ENCODE measurements around the gene SRSF4. TPM values are rescaled to one million over a fixed set of nuclear protein-coding genes. Genes with fewer than 3 reads are reported as not detected.

The SRSF4 gene
- total and polyA plus RNA-seq, 8 donors: 66.0 to 138 (median 120) TPM

- Histone ChIP-seq H3K27ac (no peak overlapping the region), H3K4me1 (peaks cover 0 to 7% of the 10 kb centered on the region in 2 donors), H3K36me3 (peaks cover 0 to 47% of the 10 kb centered on the region in 2 donors), H3K27me3 (no peaks in the 10 kb centered on the region), H3K4me3 (no peak overlapping the region), H3K9me3 (no peaks in the 10 kb centered on the region)
- no peak for DNase-seq
- intact Hi-C loops (cut with DNase I): no loop called here
- no peak for ATAC-seq
- TF ChIP-seq CTCF (IDR thresholded peaks at IDR 0.05): no peak
Observed at GRCh38 chr1:29196863-29197589, 15.3 kb upstream of the SRSF4 start.

- Histone ChIP-seq H3K4me3 (no peak overlapping the region), H3K4me1 (no peaks in the 10 kb centered on the region), H3K27me3 (no peaks in the 10 kb centered on the region), H3K27ac (no peak overlapping the region), H3K9me3 (no peaks in the 10 kb centered on the region), H3K36me3 (peaks cover 0 to 47% of the 10 kb centered on the region in 2 donors)
- no peak for DNase-seq
- TF ChIP-seq CTCF (IDR thresholded peaks at IDR 0.05): no peak
- intact Hi-C loops (cut with DNase I): no loop called here
- ATAC-seq: no peak
Observed at GRCh38 chr1:29195881-29196291, 14.2 kb upstream of the SRSF4 start.

GRCh38 chr1:29193879-29194455 lies 12.3 kb upstream of the SRSF4 start:
- H3K9me3 ChIP-seq: no peaks in the 10 kb centered on the region
- no peak overlapping the region for H3K27ac ChIP-seq
- no peak overlapping the region for H3K4me3 ChIP-seq
- H3K27me3 ChIP-seq: no peaks in the 10 kb centered on the region
- peaks cover 0 to 30% of the 10 kb centered on the region in 2 donors for H3K36me3 ChIP-seq
- DNase-seq: peak in 1 of 4 donors; percentile 13
- H3K4me1 ChIP-seq: no peaks in the 10 kb centered on the region
- no peak for ATAC-seq
- no peak for TF ChIP-seq CTCF (IDR thresholded peaks at IDR 0.05)
- intact Hi-C loops (cut with DNase I): no loop called here

GRCh38 chr1:29190718-29191117 lies 9.0 kb upstream of the SRSF4 start:
- no peak for DNase-seq
- Histone ChIP-seq H3K27me3 (no peaks in the 10 kb centered on the region), H3K4me3 (no peak overlapping the region), H3K27ac (no peak overlapping the region), H3K9me3 (no peaks in the 10 kb centered on the region), H3K36me3 (peaks cover 0 to 20% of the 10 kb centered on the region in 2 donors), H3K4me1 (no peaks in the 10 kb centered on the region)
- ATAC-seq: no peak
- intact Hi-C loops (cut with DNase I): no loop called here
- no peak for TF ChIP-seq CTCF (IDR thresholded peaks at IDR 0.05)

- no peak overlapping the region for H3K27ac ChIP-seq
- no peak for DNase-seq
- no peaks in the 10 kb centered on the region for H3K27me3 ChIP-seq
- peaks cover 0 to 12% of the 10 kb centered on the region in 2 donors for H3K4me1 ChIP-seq
- no peaks in the 10 kb centered on the region for H3K9me3 ChIP-seq
- no peak for ATAC-seq
- H3K4me3 ChIP-seq: no peak overlapping the region
- intact Hi-C loops (cut with DNase I): no loop called here
- no peak for TF ChIP-seq CTCF (IDR thresholded peaks at IDR 0.05)
- H3K36me3 ChIP-seq: no peaks in the 10 kb centered on the region
Observed at GRCh38 chr1:29186707-29187106, 5.0 kb upstream of the SRSF4 start.
